DOHH2 (cell line): Measurements from ENCODE around the gene SLC25A11.
"Not testable (repeated sequence)": the region's sequence is repeated elsewhere in the genome, so short reads cannot be mapped to it uniquely, and the experiment has no call there.

Source experiments
- H3F3A ChIP-seq: fragments of 200-600 bp; sonication (generic), shearing (Covaris generic); 2 replicates; pipeline ENCODE4 v1.6.0; 2016; ENCODE audit warnings: antibody characterized with exemption, mild to moderate bottlenecking; ENCODE audit not compliant: control insufficient read depth, insufficient read depth
- H3K27ac ChIP-seq: fragments of 200-600 bp; sonication (generic); 2 replicates; pipeline ENCODE4 v1.5.1; 2014; ENCODE audit warnings: low read depth, mild to moderate bottlenecking, low read length, moderate library complexity
- H3K27me3 ChIP-seq: fragments of 200-600 bp; sonication (generic); 2 replicates; pipeline ENCODE4 v1.6.1; 2014; ENCODE audit warnings: mild to moderate bottlenecking, low read length, mixed read lengths; ENCODE audit not compliant: control insufficient read depth
- H3K36me3 ChIP-seq: fragments of 200-600 bp; sonication (generic); 2 replicates; pipeline ENCODE4 v1.6.1; 2014; ENCODE audit warnings: mild to moderate bottlenecking, low read length, moderate library complexity, mixed read lengths; ENCODE audit not compliant: control insufficient read depth
- H3K4me1 ChIP-seq: fragments of 200-600 bp; sonication (generic); 2 replicates; pipeline ENCODE4 v1.6.1; 2014; ENCODE audit warnings: mild to moderate bottlenecking, low read length, mixed read lengths; ENCODE audit not compliant: control insufficient read depth
- H3K4me2 ChIP-seq: fragments of 200-600 bp; sonication (generic); 2 replicates; pipeline ENCODE4 v1.6.0; 2014; ENCODE audit warnings: mild to moderate bottlenecking, low read length, moderate library complexity
- H3K4me3 ChIP-seq: fragments of 200-600 bp; sonication (generic); 2 replicates; pipeline ENCODE4 v1.5.1; 2014; ENCODE audit warnings: mild to moderate bottlenecking, low read length, mixed read lengths
- H3K79me2 ChIP-seq: fragments of 200-600 bp; sonication (generic); 2 replicates; pipeline ENCODE4 v1.6.1; 2014; ENCODE audit warnings: mild to moderate bottlenecking, low read length, mixed read lengths; ENCODE audit not compliant: control insufficient read depth
- H3K9me2 ChIP-seq: fragments of 200-600 bp; sonication (generic); replicated peaks from 2 replicates; pipeline ENCODE4 v1.6.1; 2014; ENCODE audit warnings: mild to moderate bottlenecking, low read length, mixed read lengths; ENCODE audit not compliant: control insufficient read depth
- H3K9me3 ChIP-seq: fragments of 200-600 bp; sonication (generic); 2 replicates; pipeline ENCODE4 v1.6.1; 2014; ENCODE audit warnings: antibody characterized with exemption, low read length, mixed read lengths; ENCODE audit not compliant: control insufficient read depth, insufficient read depth
- H4K20me1 ChIP-seq: fragments of 200-600 bp; sonication (generic); 2 replicates; pipeline ENCODE4 v1.6.0; 2014; ENCODE audit warnings: low read depth, mild to moderate bottlenecking, antibody characterized with exemption, low read length, moderate library complexity; ENCODE audit not compliant: control insufficient read depth, insufficient read depth
- EZH2phosphoT487 ChIP-seq: fragments of 200-600 bp; sonication (generic); IDR thresholded peaks from 2 replicates; pipeline ENCODE4 v1.6.1; 2017; ENCODE audit warnings: borderline replicate concordance, mild to moderate bottlenecking, antibody characterized with exemption, low read length, moderate library complexity, mixed read lengths
- TF ChIP-seq, protein P1 (sequence below): fragments of 200-600 bp; sonication (generic); IDR thresholded peaks from one replicate; pipeline ENCODE4 v1.5.1; 2014; ENCODE audit warnings: antibody characterized with exemption, mild to moderate bottlenecking, low read depth, low read length; ENCODE audit not compliant: poor library complexity, severe bottlenecking

SLC25A11 gene

DNA sequence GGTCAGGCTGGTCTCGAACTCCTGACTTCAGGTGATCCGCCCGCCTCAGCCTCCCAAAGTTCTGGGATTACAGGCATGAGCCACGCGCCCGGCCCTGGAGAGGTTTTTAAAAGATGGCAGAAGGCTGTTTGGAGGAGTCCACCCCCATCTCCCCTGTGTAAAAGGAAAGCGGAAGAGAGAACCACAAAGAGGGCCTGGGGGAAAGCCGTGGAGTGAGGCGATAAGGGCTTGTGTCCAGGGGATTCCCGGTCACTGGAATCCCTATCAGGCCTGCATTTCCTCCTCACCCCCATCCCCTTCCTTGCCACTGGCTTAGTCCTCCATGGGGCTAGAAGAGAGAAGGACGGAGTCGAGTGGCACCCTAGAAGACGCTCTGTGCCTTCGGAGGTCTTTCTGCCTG, 7.9 kb downstream of the SLC25A11 start, which contains the start of gene GP1BA:
TSS of gene GP1BA (plus strand) at position 315 of the 400 bp plus-strand sequence. CDS start 328 bp downstream, outside the sequence.
- Histone ChIP-seq H3K27ac (no peak within 1 kb of the TSS), H3K4me2 (no peak within 1 kb of the TSS), H3K79me2 (no peaks in the 10 kb centered on the region), H3K36me3 (peaks cover 17% of the 10 kb centered on the region), H3K27me3 (no peaks in the 10 kb centered on the region), H3K9me2 (no peaks in the 10 kb centered on the region), H3K4me1 (peaks cover 11% of the 10 kb centered on the region), H3K9me3 (no peaks in the 10 kb centered on the region), H4K20me1 (no peaks in the 10 kb centered on the region; the same call in 1 of the 2 replicates), H3K4me3 (no peak within 1 kb of the TSS), H3F3A (no peaks in the 10 kb centered on the region)
- no peak for TF ChIP-seq EZH2phosphoT487
- TF ChIP-seq, protein P1, sequence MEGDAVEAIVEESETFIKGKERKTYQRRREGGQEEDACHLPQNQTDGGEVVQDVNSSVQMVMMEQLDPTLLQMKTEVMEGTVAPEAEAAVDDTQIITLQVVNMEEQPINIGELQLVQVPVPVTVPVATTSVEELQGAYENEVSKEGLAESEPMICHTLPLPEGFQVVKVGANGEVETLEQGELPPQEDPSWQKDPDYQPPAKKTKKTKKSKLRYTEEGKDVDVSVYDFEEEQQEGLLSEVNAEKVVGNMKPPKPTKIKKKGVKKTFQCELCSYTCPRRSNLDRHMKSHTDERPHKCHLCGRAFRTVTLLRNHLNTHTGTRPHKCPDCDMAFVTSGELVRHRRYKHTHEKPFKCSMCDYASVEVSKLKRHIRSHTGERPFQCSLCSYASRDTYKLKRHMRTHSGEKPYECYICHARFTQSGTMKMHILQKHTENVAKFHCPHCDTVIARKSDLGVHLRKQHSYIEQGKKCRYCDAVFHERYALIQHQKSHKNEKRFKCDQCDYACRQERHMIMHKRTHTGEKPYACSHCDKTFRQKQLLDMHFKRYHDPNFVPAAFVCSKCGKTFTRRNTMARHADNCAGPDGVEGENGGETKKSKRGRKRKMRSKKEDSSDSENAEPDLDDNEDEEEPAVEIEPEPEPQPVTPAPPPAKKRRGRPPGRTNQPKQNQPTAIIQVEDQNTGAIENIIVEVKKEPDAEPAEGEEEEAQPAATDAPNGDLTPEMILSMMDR, result no peak

- Histone ChIP-seq H3K27ac (no peak overlapping the region), H3F3A (no peaks in the 10 kb centered on the region), H3K36me3 (no peaks in the 10 kb centered on the region), H3K9me2 (no peaks in the 10 kb centered on the region), H3K9me3 (no peaks in the 10 kb centered on the region), H3K79me2 (no peaks in the 10 kb centered on the region), H3K4me2 (no peak overlapping the region), H3K4me3 (no peak overlapping the region), H3K4me1 (no peaks in the 10 kb centered on the region), H3K27me3 (no peaks in the 10 kb centered on the region), H4K20me1 (no peaks in the 10 kb centered on the region)
- no peak for TF ChIP-seq EZH2phosphoT487
- TF ChIP-seq, protein P1, result no peak
These were observed 11.0 kb downstream of the SLC25A11 start for GRCh38 chr17:4928881-4929280.

DNA sequence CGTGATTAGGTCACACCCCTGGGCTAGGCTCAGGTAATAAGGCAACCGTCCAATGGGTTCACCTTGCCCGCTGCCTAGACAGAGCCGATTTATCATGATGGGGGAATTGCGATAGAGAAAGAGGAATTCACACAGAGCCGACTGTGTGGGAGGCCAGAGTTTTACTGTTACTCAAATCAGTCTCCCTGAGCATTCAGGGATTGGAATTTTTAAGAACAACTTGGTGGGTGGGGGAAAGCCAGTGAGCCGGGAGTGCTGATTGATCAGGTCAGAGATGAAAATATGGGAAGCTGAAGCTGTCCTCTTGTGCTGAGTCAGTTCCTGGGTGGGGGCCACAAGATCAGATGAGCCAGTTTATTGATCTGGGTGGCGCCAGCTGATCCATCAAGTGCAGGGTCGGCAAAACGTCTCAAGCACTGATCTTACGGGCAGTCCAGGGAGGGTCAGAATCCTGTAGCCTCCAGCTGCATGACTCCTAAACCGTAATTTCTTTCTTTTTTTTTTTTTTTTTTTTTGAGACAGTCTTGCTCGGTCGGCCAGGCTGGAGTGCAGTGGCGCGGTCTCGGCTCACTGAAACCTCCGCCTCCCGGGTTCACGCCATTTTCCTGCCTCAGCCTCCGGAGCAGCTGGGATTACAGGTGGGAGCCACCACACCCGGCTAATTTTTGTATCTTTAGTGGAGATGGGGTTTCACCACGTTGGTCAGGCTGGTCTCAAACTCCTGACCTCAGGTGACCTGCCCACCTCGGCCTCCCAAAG, 13.1 kb downstream of the SLC25A11 start:
- H3K36me3 ChIP-seq, H3K4me3 ChIP-seq, H3K79me2 ChIP-seq, H3K4me2 ChIP-seq, H3K4me1 ChIP-seq, H3K9me3 ChIP-seq, H3F3A ChIP-seq, H3K9me2 ChIP-seq, H3K27me3 ChIP-seq, H4K20me1 ChIP-seq, H3K27ac ChIP-seq: not testable (repeated sequence)

DNA sequence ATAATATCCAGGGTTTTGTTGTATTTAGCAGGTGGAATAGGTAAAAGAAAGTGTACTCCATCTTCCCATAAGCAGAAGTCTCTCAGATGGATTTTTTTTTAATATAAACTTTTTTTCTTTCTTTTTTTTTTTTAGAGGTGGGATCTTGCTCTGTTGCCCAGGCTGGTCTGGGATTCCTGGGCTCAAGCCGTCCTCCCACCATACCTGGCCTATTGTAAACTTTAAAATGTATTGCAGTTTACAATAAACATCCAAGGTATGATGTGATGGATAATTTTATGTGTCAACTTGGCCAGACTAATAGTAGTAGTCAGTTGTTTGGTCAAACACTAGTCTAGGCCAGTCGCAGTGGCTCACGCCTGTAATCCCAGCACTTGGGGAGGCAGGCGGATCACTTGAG, 18.5 kb downstream of the SLC25A11 start:
- Histone ChIP-seq H3K9me2 (no peaks in the 10 kb centered on the region), H3K27ac (no peak overlapping the region), H3K79me2 (no peaks in the 10 kb centered on the region), H3K4me1 (no peaks in the 10 kb centered on the region), H4K20me1 (no peaks in the 10 kb centered on the region), H3K4me3 (no peak overlapping the region), H3K9me3 (no peaks in the 10 kb centered on the region), H3K27me3 (no peaks in the 10 kb centered on the region), H3K4me2 (no peak overlapping the region), H3K36me3 (no peaks in the 10 kb centered on the region), H3F3A (no peaks in the 10 kb centered on the region)
- TF ChIP-seq, protein P1, result no peak
- no peak for TF ChIP-seq EZH2phosphoT487
